Omental fat pad (tissue), 4 donors: ENCODE data around the gene TNIP1. TPM values are rescaled to one million over a fixed set of nuclear protein-coding genes. Genes with fewer than 3 reads are reported as not detected.

Experiments used
- ATAC-seq: fragments of 150-250 bp; one replicate; pipeline ENCODE4 v1.9.1; 2016; ENCODE audit warnings: mild to moderate bottlenecking, moderate library complexity; ENCODE audit not compliant: low FRiP score
- DNase-seq: peaks from one replicate; pipeline ENCODE4 v3.0.0-alpha.2; 2019; ENCODE audit warnings: low spot score
- total RNA-seq, 4 donors: library from RNA; depleted of rRNA; stranded (reverse); fragments of >200 nt; gene quantifications; one replicate each; pipeline ENCODE4 v1.1.0, GENCODE V29; 2016
- TF ChIP-seq, protein P1 (sequence below), 3 donors: fragments of 450-650 bp; IDR thresholded peaks; one replicate each; pipeline ENCODE4 v1.5.1; 2016 to 2017; ENCODE audit warnings: antibody characterized with exemption in 3 of 3, mild to moderate bottlenecking in 3 of 3, moderate library complexity in 2 of 3

The TNIP1 gene
- total RNA-seq, 4 donors from 2014 or later, result 96.7 to 189 (median 149) TPM

DNA sequence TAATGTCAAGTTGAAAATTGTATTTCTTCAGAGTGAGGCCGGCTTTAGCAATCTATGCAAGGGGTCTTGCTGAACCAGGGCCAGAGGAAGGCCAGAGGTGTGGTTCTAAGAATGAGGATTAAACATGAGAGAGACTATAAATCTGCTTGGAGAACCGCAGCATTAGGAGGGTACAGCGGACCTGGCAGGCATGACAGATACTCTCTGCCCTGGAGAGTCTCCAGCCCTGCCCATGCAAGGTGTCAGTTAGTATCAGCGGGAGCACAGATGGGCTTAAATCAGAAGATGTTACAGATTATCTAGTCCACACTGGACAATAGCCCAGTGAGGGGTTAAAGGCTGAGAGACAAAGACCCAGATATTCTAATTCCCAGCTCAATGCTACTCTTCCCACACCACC, 71.9 kb downstream of the TNIP1 start:
- DNase-seq (no peak), ATAC-seq (no peak)
- TF ChIP-seq, protein P1, sequence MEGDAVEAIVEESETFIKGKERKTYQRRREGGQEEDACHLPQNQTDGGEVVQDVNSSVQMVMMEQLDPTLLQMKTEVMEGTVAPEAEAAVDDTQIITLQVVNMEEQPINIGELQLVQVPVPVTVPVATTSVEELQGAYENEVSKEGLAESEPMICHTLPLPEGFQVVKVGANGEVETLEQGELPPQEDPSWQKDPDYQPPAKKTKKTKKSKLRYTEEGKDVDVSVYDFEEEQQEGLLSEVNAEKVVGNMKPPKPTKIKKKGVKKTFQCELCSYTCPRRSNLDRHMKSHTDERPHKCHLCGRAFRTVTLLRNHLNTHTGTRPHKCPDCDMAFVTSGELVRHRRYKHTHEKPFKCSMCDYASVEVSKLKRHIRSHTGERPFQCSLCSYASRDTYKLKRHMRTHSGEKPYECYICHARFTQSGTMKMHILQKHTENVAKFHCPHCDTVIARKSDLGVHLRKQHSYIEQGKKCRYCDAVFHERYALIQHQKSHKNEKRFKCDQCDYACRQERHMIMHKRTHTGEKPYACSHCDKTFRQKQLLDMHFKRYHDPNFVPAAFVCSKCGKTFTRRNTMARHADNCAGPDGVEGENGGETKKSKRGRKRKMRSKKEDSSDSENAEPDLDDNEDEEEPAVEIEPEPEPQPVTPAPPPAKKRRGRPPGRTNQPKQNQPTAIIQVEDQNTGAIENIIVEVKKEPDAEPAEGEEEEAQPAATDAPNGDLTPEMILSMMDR (IDR thresholded peaks at IDR 0.05), result no peak

DNA sequence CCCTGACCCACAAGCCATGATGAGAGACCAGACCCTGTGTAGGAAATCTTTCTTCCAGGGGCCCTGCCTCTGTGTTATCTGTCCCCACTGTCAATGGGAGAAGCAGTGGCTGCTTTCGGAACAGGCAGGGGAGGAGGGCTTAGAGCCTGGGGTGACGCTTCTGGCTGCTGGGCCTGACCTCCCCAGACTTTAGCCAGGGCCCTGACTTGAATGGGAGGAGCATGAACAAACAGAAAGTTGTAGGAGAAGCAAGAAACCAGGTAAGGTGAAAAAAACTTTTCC, 72.7 kb downstream of the TNIP1 start:
- DNase-seq, result no peak
- no peak for ATAC-seq
- TF ChIP-seq, protein P1 (IDR thresholded peaks at IDR 0.05), result no peak

DNA sequence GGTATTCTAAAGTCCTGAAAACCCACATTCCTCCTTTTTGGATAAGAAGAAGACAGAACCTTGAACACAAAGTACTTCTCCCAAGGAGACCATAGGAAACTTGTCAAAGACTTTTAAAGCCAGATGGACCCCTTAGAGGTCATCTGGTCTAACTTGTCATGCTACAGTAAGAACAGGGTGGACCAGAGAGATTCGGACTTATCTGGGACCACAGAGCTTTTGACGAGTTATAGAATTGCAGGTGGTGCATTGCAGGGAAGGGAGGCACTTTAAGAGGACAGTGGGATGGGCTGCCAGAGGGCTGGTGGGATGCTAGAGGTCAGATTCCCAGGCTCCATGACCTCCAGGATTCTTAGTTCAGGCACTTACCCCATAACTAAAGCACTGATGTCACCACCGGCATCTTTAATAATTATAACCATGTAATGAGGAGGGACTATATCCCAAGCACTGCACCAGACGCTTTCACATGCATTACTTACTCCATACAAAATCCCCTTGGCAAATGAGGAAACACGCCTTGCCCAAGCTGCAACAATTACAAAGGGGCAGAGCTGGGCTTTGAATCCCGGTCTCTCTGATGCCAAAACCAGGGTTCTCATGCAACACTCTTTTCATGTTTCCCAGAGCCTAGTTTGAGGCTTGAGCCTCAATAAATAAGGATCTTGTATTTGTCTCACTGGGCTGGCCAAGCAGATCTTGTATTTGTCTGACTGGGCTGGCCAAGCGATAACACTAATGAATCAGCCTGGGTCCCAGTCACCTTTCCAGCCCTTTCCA, 73.2 kb downstream of the TNIP1 start:
- DNase-seq, result no peak
- TF ChIP-seq, protein P1 (IDR thresholded peaks at IDR 0.05), result no peak
- no peak for ATAC-seq

DNA sequence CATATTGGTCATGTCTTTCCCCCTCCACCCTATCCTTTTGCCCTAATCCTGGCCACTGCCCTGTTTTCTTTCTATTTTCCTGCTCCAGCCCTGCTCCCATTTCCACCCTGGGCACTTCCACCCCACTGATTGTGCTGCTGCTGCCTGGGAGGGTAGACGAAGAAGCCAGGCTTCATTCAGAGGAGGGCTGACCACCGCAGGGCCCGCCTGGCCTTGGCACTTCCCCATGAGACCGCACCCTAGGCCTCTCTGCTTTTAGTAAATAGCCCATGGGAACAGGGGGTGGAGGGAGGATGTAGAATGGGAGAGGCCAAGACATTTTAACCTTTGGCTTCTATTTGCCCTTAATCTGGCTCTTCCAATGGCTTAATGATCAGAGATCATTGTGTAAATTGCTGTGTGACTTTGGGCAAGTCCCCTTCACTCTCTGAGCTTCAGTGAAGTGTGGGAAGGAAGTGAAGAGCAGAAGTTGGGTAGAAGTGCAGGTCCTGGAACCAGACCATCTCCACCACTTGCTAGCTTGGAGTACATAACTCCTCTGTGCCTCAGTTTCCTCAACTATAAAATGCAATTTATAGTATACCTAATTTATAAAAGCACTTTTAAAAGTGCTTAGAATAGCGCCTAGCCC, 74.0 kb downstream of the TNIP1 start:
- no peak for DNase-seq
- TF ChIP-seq, protein P1 (IDR thresholded peaks at IDR 0.05), result no peak
- no peak for ATAC-seq

DNA sequence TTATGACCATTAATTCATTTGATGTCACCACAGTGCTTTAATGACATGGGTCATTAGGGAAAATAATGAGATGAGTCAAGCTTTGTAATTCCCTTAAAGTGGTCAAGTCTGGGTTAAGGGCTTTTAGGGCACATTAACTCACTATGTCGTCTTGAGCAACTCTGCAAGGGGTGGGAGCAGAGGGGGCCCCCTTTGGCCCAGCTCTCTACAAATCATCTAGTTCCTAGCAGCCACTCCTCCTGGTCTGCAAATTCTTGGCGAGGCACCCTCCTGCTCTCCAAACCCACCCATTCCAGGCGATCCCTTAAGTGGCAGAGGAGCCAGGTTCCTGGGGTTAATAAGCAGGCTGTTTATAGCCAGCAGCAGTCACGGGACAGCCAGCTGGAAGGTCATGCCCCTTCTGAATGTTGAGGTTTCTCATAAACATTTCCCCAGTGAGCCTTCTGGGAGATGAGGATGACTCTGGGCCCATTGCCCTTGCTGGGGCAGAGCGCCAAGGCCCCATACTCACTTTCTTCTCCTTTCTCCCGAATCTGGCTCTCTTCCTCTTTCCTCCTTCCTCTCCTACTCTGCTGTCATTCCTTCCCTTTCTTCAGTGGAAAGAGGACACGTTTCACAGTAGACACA, 74.8 kb downstream of the TNIP1 start:
- ATAC-seq (peak; percentile 66), DNase-seq (peak; percentile 77)
- TF ChIP-seq, protein P1 (IDR thresholded peaks at IDR 0.05), result no peak

DNA sequence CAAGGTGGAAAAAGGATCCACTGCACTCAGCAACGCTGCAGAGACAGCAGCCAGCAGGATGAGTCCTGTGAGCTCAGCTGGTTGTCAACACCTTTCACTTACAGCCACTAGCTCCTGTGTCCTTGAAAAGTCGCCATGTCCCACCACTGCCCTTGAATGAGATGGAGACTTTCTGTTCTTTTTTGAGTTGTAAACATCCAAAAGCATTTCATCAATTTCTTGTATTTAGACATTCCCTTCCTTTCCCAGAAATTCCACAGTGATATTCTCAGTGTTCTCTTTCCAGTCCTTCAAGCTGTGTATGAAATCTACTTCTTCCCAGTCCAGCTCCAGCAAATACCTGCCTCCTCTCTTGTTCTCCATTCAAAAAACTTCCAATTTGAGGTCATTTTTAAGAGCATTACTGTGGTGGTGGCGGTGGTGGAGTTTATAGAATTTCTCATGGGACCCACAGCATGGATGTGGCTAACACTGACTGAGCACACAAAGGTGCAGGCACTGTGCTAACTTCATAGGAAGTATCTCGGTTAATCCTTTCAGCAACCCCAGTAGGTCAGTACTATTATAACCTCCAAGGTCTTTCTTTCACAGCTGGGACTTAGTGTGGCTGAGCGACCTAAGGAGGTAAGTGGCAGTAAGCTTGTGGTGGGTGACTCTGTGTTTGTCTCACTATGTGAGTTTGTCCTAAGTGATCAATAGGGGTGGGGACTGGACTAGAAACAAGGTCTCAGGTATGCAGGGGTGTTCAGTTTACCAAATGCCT, 75.5 kb downstream of the TNIP1 start:
- DNase-seq (no peak), ATAC-seq (peak; percentile 29)
- TF ChIP-seq, protein P1 (IDR thresholded peaks at IDR 0.05), result no peak
